Right cardiac atrium (tissue), 5 donors: Measurements from ENCODE around the gene PGAM5. TPM values are rescaled to one million over a fixed set of nuclear protein-coding genes. Genes with fewer than 3 reads are reported as not detected.

ENCODE experiments used
- polyA plus RNA-seq: library from polyadenylated mRNA; stranded (reverse); fragments of 200-250 nt; gene quantifications from one replicate; pipeline ENCODE4 v1.2.3, GENCODE V29; 2013
- total RNA-seq, 4 donors: library from RNA; stranded (reverse); fragmentation: NEBNext Ultra II Directional; extraction: Animal tissue kit (Norgen Biotek cat#: 25700); gene quantifications; one replicate each; pipeline ENCODE4 v1.2.1, GENCODE V29; 2021
- donor health status: healthy with polysubstance abuse.
- donor health status: DM: no; HTN: yes; CAD: no.
- donor health status: DM: no; HTN: no; CAD: no.
- donor health status: DM: no; HTN: yes; CAD: no; lungs with severe emphysema.
- donor health status: DM: yes; HTN: yes; CAD: no.

Gene PGAM5
- total and polyA plus RNA-seq, 5 donors: 15.1 to 24.0 (median 23.2) TPM

Other genes with a start within 250 kb of the PGAM5 start
- 10 to 100 TPM; 50.4 to 65.0 (median 54.7) TPM for gene FBRSL1, start 220.7 kb upstream of the PGAM5 start, total RNA-seq
- 36.4 TPM for gene FBRSL1, start 220.7 kb upstream of the PGAM5 start, polyA plus RNA-seq
- gene LRCOL1, start 100.3 kb upstream of the PGAM5 start, total RNA-seq: not detected
- not detected for gene LRCOL1, start 100.3 kb upstream of the PGAM5 start, polyA plus RNA-seq
- not detected for gene P2RX2, start 92.1 kb upstream of the PGAM5 start, total RNA-seq
- not detected for gene P2RX2, start 92.1 kb upstream of the PGAM5 start, polyA plus RNA-seq
- gene POLE, start 23.5 kb upstream of the PGAM5 start, total RNA-seq: 10 to 100 TPM; 13.0 to 22.1 (median 15.8) TPM
- 10.6 TPM for gene POLE, start 23.5 kb upstream of the PGAM5 start, polyA plus RNA-seq
- 10 to 100 TPM; 21.6 to 40.1 (median 36.3) TPM for gene PXMP2, start 23.3 kb upstream of the PGAM5 start, total RNA-seq
- 36.8 TPM for gene PXMP2, start 23.3 kb upstream of the PGAM5 start, polyA plus RNA-seq
- 10 to 100 TPM; 24.8 to 34.1 (median 26.6) TPM for gene ANKLE2, start 51.0 kb downstream of the PGAM5 start, total RNA-seq
- gene ANKLE2, start 51.0 kb downstream of the PGAM5 start, polyA plus RNA-seq: 17.7 TPM
- gene GOLGA3, start 118.0 kb downstream of the PGAM5 start, total RNA-seq: 10 to 100 TPM; 28.0 to 49.8 (median 37.2) TPM
- 14.6 TPM for gene GOLGA3, start 118.0 kb downstream of the PGAM5 start, polyA plus RNA-seq
- 10 to 100 TPM; 15.3 to 27.6 (median 17.5) TPM for gene CHFR, start 176.8 kb downstream of the PGAM5 start, total RNA-seq
- 12.5 TPM for gene CHFR, start 176.8 kb downstream of the PGAM5 start, polyA plus RNA-seq
- 10 to 100 TPM in 3 of 4 donors, 1 to 10 TPM in 1; 9.7 to 17.4 (median 15.3) TPM for gene ZNF605, start 245.5 kb downstream of the PGAM5 start, total RNA-seq
- 6.5 TPM for gene ZNF605, start 245.5 kb downstream of the PGAM5 start, polyA plus RNA-seq